LNCaP clone FGC (cell line): Measurements from ENCODE around the gene ASPSCR1.

Source experiments
- DNase-seq: peaks from one replicate; pipeline ENCODE4 v3.0.0-alpha.2; 2011; ENCODE audit warnings: low read depth
- H3K4me3 ChIP-seq: 2 replicates; pipeline ENCODE4 v1.5.1; 2011; ENCODE audit warnings: mild to moderate bottlenecking, low read depth, low read length, control low read depth
- CTCF ChIP-seq: IDR thresholded peaks from 2 replicates; pipeline ENCODE4 v1.5.1; 2012; ENCODE audit warnings: mild to moderate bottlenecking; ENCODE audit not compliant: control insufficient read depth, insufficient read depth; ENCODE audit errors: extremely low read depth

Gene ASPSCR1

GRCh38 chr17:82010575-82011525 lies 33.4 kb downstream of the ASPSCR1 start:
- DNase-seq, result no peak

GRCh38 chr17:82011617-82012187 lies 34.3 kb downstream of the ASPSCR1 start:
- no peak for DNase-seq
- TF ChIP-seq CTCF, result no peak
- no peak overlapping the region for H3K4me3 ChIP-seq

More at GRCh38 chr17:82010575-82011525, 33.4 kb downstream of the ASPSCR1 start:
- no peak overlapping the region for H3K4me3 ChIP-seq
- TF ChIP-seq CTCF, result no peak

GRCh38 chr17:82012261-82012639 lies 34.8 kb downstream of the ASPSCR1 start:
- no peak for TF ChIP-seq CTCF
- no peak overlapping the region for H3K4me3 ChIP-seq
- DNase-seq, result no peak

- TF ChIP-seq CTCF, result no peak
- no peak for DNase-seq
Observed at GRCh38 chr17:82012640-82013295, 35.3 kb downstream of the ASPSCR1 start.

GRCh38 chr17:82013341-82013740 lies 35.9 kb downstream of the ASPSCR1 start:
- no peak for DNase-seq
- TF ChIP-seq CTCF, result no peak
- no peak overlapping the region for H3K4me3 ChIP-seq

More at GRCh38 chr17:82012640-82013295, 35.3 kb downstream of the ASPSCR1 start:
- no peak overlapping the region for H3K4me3 ChIP-seq

- no peak for DNase-seq
- no peak overlapping the region for H3K4me3 ChIP-seq
- TF ChIP-seq CTCF, result no peak
Observed at GRCh38 chr17:82013772-82014321, 36.4 kb downstream of the ASPSCR1 start.
